ENCODE measurements around the gene SYT13. TPM values are rescaled to one million over a fixed set of nuclear protein-coding genes. Genes with fewer than 3 reads are reported as not detected.

Gene SYT13
- total RNA-seq, 1 experiment from 2014 or later = 4.3 TPM

- H3K9me3 Mint-ChIP-seq = no peaks in the 10 kb centered on the region; a peak in 1 of 5 replicates
- H3K36me3 Mint-ChIP-seq (ENCODE audit: insufficient read depth in 1 of 3, low read depth in 3 of 3) = no peaks in the 10 kb centered on the region
- Histone ChIP-seq H2BK120ac (ENCODE audit: low read depth, low read length, poor library complexity, severe bottlenecking) (no peak overlapping the region), H3K56ac (ENCODE audit: insufficient read length, low read depth, low read length) (no peak overlapping the region), H3K79me1 (ENCODE audit: insufficient read depth, low read depth, low read length, poor library complexity, severe bottlenecking) (no peaks in the 10 kb centered on the region), H3K4ac (ENCODE audit: low read depth, low read length) (no peak overlapping the region), H4K5ac (ENCODE audit: insufficient read length, low read depth, low read length) (no peak overlapping the region), H4K8ac (replicated peaks; ENCODE audit: insufficient read length, low read depth, low read length) (no peak overlapping the region), H4K91ac (ENCODE audit: insufficient read length, low read depth, low read length) (no peak overlapping the region), H3K79me2 (ENCODE audit: insufficient read depth, low read length) (no peaks in the 10 kb centered on the region), H3K14ac (ENCODE audit: insufficient read depth, low read length) (no peak overlapping the region), H3K9me3 (ENCODE audit: control insufficient read depth, low read depth, low read length) (no peaks in the 10 kb centered on the region), H2AFZ (ENCODE audit: low read length) (no peak overlapping the region), H3K4me2 (ENCODE audit: insufficient read depth, insufficient read length, low read length) (no peak overlapping the region), H3K9ac (ENCODE audit: extremely low read depth, insufficient read length, low read length) (no peak overlapping the region), H3K18ac (ENCODE audit: insufficient read length, low read depth, low read length) (no peak overlapping the region), H3T11ph (ENCODE audit: low read length) (no peak overlapping the region), H2AK5ac (ENCODE audit: insufficient read length, low read length) (no peak overlapping the region), H3K23ac (ENCODE audit: insufficient read length, low read depth, low read length) (no peak overlapping the region), H2BK20ac (ENCODE audit: low read depth, low read length, poor library complexity, severe bottlenecking) (no peak overlapping the region), H3K4me1 (ENCODE audit: insufficient read depth, low read length) (no peaks in the 10 kb centered on the region; the same call in 1 of the 2 replicates), H2BK12ac (ENCODE audit: insufficient read length, low read depth, low read length) (no peak overlapping the region), H3K27ac (ENCODE audit: insufficient read length, low read depth, low read length) (no peak overlapping the region), H2BK15ac (ENCODE audit: low read depth, low read length) (no peak overlapping the region), H2BK5ac (ENCODE audit: insufficient read length, low read length) (no peak overlapping the region), H3K23me2 (ENCODE audit: insufficient read length, low read depth, low read length, poor library complexity, severe bottlenecking) (no peaks in the 10 kb centered on the region), H3K27me3 (ENCODE audit: insufficient read depth, low read length) (no peaks in the 10 kb centered on the region; the same call in 1 of the 2 replicates), H4K20me1 (ENCODE audit: control insufficient read depth, insufficient read depth, insufficient read length) (no peaks in the 10 kb centered on the region)
- no peak overlapping the region for H3K27ac Mint-ChIP-seq
- no peak for DNase-seq
- peaks cover 18% of the 10 kb centered on the region for H3K27me3 Mint-ChIP-seq (ENCODE audit: low read depth)
- WGBS (ENCODE audit: extremely low coverage, insufficient read length, low lambda C conversion rate) = no CpG with 5 or more reads among the region's 6 CpGs
- H3K4me1 Mint-ChIP-seq = peaks cover 8 to 11% of the 10 kb centered on the region in 2 experiments
- no peak for TF ChIP-seq CTCF (conservative IDR thresholded peaks at IDR 0.05)
- no peak overlapping the region for H3K4me3 Mint-ChIP-seq
Observed at GRCh38 chr11:45303316-45303715, 17.2 kb upstream of the SYT13 start.
